NCI-H2029 (cell line): Measurements from ENCODE around the gene ENC1.

Experiments
- DNase-seq: peaks from one replicate; lab custom pipeline; 2025; lab: John Stamatoyannopoulos, UW

ENC1 gene

GRCh38 chr5:74655716-74656115, 15.2 kb upstream of the ENC1 start:
- DNase-seq, result no peak

- DNase-seq, result no peak
Observed at GRCh38 chr5:74655206-74655605, 14.7 kb upstream of the ENC1 start.

DNA sequence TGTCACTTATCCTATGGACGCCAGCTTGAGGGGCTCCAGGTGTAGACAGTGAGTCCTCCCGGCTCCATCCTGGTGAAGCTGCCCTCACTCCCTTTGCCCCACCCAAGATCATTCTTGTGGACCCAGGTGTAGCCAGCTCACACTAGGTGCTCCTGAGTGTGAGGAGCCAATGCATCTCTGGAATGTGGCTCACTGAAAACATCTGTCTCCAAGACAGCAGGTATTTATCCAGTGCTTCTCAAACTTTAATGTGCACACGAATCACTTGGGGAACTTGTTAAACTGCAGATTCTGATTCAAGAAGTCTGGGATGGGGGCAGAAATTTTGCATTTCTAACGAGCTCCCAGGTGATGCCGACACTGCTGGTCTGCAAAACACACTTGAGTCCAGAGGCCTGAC, 13.5 kb upstream of the ENC1 start:
- no peak for DNase-seq

DNA sequence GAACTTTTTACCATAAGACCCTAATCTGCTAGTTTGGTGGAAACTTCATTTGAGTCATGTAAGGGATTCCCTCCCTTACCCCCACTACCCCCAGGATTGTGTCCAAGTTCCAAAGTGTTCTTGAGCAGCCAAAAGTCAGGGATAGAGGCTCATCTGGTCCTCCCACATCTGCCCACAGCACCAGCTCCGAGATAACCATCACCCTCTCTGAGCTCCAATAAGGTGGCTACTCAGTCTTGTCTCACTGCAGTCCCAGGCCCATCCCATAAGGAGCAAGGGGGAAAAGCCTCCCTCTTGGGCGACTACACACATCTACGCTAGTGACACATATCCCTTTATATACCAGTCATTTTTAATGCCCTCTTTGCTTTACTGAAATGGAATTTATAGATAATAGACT, 12.0 kb upstream of the ENC1 start:
- no peak for DNase-seq

DNA sequence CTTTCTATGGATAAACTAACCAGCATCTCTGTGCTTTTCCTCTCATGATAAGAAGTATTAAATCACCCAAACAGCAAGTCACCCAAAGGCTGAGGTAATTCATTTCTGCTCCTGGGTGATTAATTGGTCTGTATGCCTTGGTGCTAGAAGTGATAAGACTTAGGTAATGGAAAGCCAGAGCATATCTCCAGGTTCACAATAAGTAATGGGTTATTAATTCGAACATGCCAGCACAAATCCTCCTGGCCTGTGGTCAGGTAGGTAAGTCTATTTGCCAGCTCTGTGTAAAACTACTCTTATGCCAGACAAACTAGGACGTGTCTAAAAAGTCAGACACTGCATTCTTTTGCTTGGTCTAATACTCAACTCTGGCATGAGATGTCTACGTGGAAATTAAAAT, 11.2 kb upstream of the ENC1 start:
- no peak for DNase-seq

DNA sequence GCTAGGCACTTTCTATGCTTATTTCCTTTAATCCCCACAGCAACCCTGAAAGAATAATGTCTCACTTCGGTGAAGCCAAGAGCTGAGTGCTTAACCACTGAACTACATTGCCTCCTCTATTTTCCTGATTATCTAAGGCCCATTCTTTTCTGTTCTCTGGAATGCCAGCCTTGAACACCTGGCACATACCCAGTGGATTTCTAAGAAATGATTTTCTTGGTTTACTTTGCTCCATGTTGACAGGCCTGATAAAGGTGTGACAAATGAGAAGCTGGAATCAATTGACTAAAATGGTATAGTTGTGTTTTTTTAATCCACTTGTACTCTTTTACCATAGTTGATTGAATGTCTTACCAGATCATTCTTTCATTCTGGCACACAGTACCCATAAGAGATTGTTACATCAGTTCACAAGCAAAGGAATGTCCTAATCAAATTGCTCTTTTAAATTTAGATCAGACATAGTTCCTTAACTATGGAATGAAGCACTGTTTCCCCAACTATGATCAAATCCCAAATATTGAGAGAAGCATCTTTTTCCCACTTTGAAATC, 9.0 kb upstream of the ENC1 start:
- DNase-seq, result no peak

GRCh38 chr5:74648835-74649293, 8.3 kb upstream of the ENC1 start:
- peak; percentile 55 for DNase-seq

GRCh38 chr5:74647096-74647495, 6.6 kb upstream of the ENC1 start:
- no peak for DNase-seq

DNA sequence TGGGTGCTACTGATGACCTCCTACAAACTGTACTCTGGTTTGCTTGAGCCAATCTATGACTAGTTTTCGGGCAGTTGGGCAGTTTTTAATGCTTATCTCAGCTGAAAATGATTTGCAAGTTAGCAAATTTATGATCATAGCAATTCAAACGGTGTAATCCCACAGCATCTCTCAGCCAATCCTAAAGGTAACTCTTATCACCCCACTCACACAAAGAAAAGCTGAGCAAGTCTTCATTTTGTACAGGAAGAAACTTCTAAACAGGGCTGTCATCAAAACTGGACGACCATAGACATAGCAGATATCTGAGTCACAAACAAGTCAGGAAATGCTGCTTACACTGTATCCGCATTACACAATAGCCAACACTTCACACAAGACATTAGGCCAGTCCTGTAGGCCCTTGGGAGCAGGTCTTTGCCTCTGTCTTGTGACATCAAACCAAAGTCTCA, 2.6 kb upstream of the ENC1 start:
- no peak for DNase-seq

- no peak for DNase-seq
Observed at GRCh38 chr5:74642543-74642863, 2.0 kb upstream of the ENC1 start.

GRCh38 chr5:74641735-74642542, 1.4 kb upstream of the ENC1 start:
- DNase-seq, result no peak

DNA sequence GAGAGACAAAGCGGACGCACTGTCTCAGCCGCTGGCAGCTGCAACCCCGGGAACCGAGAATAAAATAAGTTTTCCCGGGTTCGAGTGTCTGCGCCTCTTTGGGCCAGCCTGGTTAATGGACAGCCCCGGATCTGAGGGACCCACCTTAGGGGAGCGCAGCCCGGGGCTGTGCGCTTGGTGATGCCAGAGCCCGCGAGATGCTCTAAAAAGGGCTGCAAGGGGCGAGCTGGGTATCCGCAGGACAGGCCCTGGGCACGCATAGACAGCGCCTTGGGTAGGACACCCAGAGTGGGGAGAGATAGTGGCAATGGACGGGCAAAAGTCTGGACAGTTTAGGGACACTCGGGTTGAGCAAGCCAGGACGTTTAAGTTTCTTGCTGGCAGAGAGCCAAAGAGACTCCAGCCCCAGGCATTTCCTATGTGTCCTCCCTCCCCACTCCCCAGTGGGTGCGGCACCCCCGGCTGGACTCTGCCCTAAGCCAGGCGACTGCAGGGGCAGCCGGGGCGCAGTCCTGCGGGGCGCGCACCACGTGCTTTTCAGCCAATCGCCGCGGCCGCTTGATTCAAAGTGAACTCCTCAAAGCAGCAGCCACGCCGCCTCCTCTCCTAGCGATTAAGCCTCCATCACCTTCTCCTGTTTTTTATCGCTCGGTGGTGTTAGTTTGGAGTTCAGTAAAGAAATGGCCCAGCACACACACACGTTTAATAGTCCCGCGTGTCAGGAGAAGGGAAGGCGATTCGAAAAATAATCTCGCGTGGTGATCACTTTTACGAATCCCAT, 616 bp upstream of the ENC1 start:
- DNase-seq, result no peak

- DNase-seq, result no peak
Observed at GRCh38 chr5:74639807-74640449, 600 bp downstream of the ENC1 start.

DNA sequence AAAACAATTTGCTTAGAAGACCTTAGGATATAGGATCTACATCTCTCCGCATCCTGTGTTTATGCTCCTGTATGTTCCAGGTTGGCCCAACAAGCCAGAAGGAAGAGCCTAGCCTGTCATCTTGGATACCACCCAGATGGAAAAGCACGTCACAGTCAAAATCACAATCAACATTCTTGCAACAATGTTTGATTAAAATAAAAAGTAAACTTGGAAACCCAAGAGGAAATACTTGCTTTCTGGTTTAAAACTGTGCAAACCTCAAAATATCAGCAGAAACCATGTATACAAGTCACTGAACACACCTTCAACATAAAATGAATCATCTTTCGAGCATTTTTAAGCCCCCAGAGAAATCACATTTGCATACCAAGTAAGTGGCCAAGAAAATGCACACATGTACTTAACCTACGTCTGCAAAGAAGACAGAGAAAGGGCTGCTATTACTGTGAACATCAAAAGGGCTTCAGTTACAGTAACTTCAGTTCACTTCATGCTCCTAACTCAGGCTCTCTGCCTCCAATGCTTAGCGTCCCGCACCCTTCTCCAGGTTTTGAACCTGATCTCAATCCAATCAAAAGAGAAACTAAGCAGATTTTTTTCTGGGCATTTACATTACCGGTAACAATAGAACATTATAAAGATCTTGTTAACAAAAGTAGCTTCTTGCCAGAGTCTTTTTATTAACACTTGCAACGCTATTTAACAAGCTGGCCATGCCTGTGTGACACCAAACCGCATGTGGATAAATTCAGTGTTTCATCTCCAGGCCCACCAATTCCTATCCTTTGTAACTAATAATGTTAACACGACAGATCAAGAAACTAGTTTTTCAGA, 1.3 kb downstream of the ENC1 start:
- no peak for DNase-seq

- no peak for DNase-seq
Observed at GRCh38 chr5:74638544-74638969, 2.0 kb downstream of the ENC1 start.

- no peak for DNase-seq
Observed at GRCh38 chr5:74636552-74636951, 4.0 kb downstream of the ENC1 start.

DNA sequence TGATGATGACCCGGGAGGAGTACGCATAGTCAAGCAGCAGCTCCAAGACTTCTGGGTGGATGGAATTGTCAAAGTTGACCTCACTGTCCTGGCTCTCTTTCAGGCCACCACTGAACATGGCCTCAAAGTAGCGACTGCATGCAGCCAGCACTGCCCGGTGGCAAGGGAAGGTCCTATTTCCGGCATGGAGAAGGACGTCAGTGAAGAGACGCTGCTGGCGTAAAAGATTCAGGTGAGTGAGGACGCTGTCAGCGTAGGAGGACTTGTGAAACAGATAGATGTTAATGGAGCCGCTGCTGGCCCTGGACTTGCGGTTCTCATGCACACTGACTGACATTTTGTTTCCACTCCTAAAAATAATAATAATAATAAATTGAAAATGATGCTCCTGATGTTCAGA, 4.4 kb downstream of the ENC1 start:
- DNase-seq, result no peak

DNA sequence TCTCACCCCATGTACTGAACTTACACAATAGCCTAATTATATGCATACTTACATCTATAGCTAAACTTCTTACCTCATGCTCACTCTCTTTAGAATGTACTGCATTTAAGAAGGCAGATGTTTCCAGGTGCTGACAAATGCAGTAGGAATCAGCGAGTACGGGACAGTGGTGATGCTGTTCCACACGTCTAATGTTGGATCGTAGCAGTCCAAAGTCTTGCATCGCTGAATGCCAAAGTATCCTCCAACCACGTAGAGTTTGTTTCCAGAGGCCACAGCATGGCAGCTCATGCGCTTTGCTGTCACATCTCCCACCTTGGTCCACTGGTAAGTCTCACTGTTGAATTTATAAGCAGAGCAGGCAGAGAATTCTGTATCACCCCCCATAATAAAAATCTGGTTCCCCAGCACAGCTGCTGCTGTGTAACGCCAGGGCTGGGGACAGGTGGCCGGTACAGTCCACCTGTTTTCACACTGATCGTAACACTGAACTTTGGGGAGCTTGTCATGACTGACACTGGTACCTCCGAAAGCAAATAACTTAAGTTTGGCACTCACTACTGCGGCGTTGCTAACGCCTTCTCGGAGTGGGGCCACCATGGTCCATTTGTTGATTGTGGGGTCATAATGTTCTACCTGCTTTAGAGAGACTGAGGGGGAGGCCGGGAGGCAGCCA, 5.8 kb downstream of the ENC1 start:
- no peak for DNase-seq

GRCh38 chr5:74633695-74634094, 6.8 kb downstream of the ENC1 start:
- DNase-seq, result no peak

DNA sequence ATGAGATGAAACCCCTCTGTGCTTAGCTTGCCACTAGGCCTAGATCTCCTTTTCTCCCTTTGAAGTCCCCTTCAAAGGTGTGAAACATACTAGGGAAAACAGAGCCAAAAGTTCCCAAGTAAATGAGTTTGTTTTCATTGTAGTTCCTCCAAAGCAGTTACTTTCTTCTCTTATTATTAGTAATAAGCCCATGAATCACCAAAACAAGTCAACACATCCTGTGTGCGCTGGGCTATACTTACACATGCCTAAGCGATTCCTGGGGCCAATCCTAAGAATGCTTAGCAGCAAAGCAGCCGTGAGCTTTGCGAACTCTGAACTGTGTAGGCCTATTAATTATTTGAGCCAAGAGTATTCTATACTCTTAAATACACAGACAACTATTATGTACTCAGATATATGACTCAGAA, 7.6 kb downstream of the ENC1 start:
- no peak for DNase-seq
